GM21717 (cell line): ENCODE data around the gene RAB10.
"Not testable (repeated sequence)": the region's sequence is repeated elsewhere in the genome, so short reads cannot be mapped to it uniquely, and the experiment has no call there.

ENCODE experiments used
- ATAC-seq: cut with Tn5 transposase; IDR thresholded peaks from one replicate; pipeline ENCODE4 v1.9.1; 2021; ENCODE audit warnings: mild to moderate bottlenecking, moderate library complexity; ENCODE audit not compliant: unreplicated experiment

The RAB10 gene

DNA sequence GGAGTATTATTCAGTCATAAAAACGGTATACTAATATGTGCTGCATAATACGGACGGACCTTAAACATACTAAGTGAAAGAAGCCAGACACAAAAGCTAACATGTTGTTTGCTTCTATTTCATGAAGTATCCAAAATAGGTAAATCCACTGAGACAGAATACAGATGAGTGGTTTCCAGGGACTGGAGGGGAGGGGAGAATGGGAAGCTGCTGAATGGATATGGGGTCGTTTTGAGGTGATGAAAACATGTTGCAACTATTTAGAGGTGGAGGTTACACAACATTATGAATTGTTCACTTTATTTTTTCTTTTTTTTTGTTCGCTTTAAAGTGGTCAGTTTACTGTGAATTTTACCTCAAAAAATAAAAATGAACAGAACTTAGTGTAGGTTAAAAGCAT is 52.9 kb downstream of the RAB10 start:
- ATAC-seq = no peak

DNA sequence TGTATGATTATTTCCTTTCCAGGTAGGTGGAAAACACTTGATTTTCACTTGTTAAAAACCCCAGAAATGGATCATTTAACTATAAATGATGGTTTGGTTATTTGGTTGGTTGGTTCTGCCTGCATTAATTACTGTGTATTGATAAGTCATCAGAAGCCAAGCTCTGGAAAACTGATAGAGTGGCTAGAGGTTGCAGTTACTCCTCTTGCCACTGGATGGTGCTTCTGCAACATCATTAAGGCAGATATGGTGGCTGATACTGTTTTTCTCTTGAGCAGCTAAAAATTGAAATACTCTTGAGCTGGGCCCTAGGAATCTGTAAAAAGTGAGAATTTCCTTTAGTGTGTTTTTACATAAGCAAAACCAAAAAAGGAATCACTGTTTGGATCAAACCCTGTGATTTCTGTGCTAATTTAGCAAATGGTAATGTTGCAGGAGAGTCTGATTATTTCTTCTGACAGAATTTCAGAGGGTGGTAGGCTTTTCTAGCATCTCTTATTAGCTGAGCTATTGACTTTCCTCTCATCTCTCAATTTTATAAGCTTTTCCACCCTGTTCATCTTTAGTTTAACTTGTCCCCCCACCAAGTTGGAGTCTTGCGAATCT is 54.3 kb downstream of the RAB10 start:
- ATAC-seq = no peak

DNA sequence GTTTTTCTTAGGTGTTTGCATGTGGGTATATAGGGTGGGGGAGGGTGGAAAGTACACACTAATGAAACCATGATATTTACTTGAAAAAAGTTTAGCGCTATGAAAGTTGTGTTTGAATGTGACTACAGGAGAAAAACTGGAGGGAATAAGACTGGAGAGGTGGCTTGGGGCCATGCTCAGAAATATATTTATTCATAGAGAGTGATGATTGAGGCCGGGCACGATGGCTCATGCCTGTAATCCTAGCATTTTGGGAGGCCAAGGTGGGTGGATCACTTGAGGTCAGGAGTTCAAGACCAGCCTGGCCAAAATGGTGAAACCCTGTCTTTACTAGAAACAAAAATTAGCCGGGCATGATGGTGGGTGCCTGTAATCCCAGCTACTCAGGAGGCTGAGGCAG is 55.0 kb downstream of the RAB10 start:
- ATAC-seq = not testable (repeated sequence)

DNA sequence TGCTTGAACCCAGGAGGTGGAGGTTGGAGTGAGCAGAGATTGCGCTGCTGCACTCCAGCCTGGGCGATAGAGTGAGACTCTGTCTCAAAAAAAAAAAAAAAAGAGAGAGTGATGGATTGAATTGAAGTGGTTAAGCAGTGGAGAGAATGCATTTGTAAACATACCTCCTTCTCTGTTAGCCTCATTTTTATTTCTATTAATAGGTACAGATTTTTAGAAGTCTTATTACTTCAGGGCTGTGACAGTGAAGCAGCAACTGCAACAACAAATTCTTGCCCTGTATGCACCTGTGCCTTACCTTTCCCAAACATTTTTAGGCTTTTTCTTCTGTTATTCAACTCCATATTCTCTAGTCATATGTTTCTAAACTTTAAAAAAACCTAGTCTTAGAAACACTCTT is 55.5 kb downstream of the RAB10 start:
- ATAC-seq = no peak

DNA sequence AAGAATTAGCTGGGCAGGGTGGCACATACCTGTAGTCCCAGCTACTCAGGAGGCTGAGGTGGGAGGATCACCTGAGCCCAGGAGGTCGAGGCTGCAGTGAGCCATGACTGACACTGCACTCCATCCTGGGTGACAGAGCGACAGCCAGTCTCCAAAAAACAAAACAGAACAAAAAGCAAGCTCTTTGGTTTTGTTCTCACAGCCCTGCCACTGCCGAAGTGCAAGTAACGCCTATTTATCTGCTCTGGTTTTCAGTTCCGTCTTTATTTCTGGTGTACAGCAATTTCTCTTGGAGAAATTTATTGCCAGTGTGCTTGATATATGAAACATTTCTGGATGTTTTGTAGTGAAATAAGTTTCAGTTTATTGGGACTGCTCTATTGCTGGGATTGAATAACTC is 61.9 kb downstream of the RAB10 start:
- no peak for ATAC-seq

DNA sequence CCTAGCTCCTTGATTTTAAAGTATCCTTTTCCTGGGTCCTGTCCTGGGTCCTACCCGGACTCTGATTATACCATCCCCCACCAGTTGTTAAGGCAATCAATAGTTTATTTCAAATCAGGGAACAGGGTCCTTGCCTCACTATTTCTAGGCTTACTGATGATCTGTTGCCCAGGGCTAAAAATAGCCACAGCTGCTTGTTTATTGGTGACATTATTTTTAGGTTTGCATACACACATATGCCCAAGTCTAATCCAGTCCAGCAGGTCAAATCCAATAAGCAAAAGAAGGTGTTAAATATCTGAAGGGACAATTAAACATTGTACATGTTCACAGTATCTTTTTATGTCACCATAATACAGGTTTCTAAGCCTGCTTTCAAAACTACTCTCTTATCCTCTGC is 66.0 kb downstream of the RAB10 start:
- no peak for ATAC-seq

DNA sequence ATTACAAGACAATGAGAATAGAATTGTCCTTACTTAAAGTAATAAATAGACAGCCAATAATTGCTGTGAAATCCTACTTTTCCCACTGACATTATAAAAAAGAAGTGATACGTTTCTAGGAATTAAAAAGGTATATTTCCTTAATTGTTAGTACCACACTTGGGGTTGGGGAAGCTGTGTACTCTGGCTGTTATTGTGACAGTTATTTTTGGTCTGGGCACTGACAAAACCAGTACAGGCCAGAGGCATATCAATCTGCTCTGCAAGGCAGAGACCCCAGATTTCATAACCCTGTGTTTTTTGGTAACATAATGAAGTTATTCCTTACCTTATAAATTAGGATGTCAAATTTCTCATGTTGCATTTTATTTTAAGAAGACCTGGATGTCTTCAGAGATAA is 66.5 kb downstream of the RAB10 start:
- no peak for ATAC-seq

DNA sequence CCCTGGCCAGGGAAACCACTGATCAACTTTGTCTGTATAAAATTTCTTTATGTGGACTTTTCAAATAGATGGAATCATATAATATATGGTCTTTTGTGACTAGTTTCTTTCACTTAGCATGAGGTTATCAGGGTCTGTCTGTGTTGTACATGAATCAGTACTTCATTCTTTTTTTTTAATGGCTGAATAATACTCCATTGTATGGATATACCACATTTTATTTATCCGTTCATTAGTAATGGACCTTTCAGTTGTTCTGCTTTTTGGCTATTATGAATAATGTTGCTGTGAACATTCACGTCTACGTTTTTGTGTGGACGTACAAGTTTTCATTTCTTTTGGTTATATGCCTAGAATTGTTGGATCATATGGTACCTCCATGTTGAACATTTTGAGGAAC is 69.9 kb downstream of the RAB10 start:
- ATAC-seq = no peak

DNA sequence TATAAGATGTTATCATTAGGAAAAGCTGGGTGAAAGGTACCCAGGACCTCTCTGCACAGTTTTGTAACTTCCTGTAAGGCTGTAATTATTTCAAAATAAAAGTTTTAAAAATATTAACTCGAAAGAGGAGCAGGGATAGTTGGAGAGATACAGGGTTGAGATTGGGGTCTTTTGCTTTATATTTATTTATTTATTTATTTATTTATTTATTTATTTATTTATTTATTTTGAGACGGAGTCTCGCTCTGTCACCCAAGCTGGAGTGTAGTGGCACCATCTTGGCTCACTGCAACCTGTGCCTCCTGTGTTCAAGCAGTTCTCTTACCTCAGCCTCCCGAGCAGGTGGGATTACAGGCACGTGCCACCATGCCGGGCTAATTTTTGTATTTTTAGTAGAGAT is 74.8 kb downstream of the RAB10 start:
- not testable (repeated sequence) for ATAC-seq

DNA sequence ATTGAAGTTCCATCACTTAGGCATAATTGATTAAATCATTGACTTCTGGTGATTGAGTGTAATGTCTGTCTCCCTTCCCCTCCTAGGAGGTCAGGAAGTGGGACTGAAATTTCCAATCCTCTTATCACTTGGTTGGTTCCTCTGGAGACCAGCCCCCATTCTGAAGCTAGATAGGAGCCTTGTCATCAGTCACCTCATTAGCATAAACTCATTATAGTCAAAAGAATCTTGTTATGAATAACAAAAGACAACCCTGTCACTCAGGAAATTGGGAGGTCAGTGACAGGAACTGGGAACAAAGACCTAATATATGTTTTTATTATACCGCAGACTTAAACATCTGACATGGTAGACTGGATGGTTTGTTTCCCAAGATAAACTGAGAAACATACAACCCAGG is 78.3 kb downstream of the RAB10 start:
- ATAC-seq = no peak

DNA sequence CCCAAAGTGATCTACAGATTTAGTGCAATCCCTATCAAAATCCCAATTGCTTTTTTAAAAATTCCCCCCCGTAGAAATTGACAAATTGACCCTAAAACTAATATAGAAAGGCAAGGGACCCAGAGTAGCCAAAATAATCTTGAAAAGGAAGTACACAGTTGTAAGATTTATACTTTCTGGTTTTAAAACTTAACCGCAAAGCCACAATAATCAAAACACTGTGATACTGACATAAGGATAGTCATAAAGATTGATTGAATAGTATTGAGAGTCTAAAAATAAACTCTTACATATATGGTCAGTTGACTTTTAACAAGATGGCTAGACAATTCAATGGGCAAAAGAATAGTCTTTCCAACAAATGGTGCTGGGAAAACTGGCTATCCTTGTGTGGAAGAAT is 80.3 kb downstream of the RAB10 start:
- no peak for ATAC-seq

DNA sequence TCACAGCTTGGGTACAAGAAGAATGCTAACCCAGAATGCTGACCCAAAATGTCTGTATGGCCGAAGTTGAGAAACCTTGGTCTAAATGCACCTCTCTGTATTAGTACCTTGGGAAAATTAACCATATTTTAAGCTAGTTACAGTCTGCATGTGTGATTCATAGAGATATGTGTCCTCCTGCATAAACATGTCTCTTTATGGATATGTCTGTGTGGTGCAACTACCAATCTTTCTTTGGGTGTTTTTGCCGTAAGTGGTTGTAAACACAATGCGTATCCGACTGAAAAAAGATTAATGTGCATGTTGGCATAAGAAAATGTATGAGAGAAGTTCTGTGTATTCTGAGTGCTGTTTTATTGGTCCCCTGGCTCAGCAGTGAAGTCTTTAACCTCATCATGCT is 84.8 kb downstream of the RAB10 start:
- no peak for ATAC-seq

DNA sequence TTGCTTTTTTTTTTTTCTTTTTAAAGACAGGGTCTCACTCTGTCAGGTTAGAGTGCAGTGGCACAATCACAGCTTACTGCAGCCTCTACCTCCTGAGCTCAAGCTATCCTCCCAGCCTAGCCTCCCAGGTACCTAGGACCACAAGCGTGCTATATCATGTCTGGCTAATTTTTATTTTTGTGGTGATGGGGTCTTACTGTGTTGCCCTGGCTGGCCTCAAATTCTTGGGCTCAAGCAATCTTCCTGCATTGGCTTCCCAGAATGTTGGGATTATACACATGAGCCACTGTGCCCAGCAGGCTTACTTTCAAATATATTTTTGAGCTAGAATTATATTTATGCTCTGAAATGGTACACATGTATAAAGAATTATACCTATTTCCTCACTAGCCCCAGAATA is 85.6 kb downstream of the RAB10 start:
- no peak for ATAC-seq

DNA sequence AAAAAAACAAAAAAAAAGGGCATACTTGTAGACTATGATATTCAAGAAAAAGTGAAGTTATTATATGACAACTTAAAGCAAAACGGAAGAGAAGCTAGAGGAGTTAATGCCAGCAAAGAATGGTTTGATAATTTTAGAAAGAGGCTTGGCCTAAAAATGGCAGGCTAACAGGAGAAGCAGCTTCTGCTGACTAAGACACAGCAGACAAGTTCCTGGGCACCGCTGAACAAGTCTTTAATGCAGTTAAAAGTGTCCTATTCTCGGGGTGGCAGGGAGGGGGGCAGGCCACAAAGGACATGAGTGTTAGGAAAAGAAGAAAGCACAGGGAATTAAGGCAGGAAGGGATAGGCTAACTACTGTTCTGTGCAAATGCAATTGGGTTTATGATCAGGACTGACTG is 88.7 kb downstream of the RAB10 start:
- no peak for ATAC-seq

DNA sequence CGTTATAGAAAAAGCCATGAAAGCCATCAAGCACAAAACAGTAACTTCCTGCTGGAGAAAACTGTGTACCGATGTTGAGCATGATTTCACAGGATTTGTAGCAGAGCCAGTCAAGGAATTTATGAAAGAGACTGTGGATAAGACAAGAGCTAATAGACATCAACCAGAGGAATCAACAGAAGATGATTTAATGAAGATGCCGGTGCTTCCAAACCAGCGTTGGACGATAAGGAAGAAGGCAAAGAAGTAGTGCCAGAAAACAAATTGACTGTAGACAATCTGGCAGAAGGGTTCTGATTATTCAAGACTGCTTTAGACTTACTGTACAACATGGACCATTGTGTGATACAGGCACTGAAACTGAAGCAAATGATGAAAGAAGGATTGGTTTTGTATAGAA is 89.5 kb downstream of the RAB10 start:
- no peak for ATAC-seq

DNA sequence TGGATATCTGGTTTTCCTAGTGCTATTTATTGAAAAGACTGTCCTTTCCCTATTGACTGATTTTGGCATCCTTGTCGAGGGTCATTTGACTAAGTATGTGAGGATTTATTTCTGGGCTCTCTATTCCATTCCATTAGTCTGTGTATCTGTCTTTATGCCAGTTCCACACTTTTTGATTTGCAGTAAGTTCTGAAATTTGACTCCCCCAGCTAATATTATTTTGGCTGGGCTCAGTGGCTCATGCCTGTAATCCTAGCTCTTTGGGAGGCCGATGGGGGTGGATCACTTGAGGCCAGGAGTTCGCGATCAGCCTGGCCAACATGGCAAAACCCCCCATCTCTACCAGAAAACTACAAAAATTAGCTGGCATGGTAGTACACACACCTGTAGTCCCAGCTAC is 92.2 kb downstream of the RAB10 start:
- no peak for ATAC-seq

DNA sequence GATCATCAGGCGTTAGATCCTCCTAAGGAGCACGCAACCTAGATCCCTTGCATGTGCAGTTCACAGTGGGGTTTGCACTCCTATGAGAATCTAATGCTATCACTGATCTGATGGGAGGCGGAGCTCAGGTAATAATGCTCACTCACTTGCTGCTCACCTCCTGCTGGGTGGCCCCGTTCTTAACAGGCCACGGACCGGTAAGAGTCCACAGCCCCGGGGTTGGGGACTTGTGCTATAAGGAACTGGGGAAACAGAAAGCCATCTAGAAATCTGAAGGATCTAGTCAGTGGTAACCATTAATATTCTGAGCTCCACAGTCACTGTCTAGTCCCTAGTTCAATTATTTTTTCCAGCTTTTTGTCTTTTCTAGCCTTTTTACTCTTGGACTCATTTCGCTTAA is 94.3 kb downstream of the RAB10 start:
- no peak for ATAC-seq

DNA sequence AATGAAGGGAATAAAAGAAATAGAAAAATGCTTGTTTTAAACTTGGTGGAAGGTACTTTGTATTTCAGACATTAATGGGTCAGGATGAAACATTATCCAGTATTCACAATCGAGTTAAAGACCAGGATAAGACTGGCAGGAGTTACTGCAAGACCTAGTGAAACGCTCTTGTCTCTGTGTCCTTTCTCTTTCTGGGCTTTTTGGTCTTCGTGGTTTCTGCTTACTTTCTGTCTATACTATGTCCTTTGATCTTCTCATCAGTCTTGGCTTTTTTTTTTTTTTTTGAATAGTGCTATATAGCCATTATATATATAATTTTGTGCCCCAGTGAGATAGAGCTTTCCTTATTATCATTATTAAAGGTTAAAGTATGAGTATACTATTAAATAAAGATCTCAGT is 96.9 kb downstream of the RAB10 start:
- ATAC-seq = no peak

DNA sequence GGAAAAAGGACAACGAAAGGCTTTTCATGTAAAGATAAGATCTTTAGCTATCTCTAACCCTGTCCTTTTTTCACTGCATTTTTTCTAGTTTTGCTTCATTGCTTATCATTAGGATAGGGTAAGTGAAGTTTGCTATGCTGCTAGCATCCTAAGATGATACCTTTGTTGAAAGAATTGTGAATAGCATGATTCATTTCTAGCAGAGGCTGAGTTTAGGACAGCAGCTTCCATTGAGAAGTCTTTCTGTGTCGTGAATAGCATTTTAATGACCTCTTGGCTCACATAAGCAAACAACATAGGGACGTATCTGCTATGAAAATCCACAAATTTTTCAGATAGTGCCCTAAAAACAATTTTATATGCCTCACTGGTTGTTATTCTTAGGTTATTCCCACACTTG is 102.6 kb downstream of the RAB10 start:
- ATAC-seq = no peak

DNA sequence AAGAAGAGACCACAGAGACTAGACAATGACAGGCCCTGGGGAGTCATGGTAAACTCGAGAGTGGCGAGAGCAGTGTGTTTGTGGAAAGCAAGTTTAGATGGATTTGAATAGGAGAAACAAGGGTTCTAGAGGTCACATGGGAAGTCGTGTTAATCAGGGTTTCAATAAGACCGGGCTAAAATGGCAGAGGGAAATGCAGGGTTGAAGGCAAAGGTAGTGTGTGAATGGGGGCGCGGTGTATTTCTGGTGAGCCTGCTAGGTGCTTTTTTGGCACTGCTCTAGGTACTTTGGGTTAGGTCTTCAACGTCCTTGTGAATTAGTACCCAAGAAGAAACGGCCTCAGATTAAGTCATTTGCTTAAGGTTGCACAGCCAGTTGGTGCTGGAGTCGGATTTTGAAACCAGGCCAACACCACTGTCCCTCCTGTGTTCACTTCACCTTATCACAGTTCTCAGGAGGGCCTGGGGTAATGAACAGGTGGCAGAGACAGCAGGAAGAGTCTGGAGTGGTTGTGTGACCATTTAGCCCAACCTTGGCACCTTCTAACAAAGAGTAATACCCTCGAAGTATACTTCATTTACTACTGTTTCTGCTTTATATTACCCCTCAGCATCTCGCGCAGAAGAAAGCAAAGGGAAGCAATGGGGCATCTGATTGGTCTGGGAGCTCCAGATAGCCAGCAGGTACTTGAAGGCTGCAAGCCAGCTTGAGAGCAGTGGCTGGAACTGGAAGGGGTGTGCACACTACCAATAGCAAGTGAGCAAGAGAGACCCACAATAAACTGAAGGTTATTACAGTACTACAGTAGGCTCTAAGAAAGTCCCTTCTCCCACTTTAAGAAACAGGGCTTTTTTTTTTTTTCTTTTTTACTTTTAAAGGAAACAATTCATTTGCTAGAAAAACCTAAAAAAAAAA is 105.6 kb downstream of the RAB10 start:
- ATAC-seq = no peak

DNA sequence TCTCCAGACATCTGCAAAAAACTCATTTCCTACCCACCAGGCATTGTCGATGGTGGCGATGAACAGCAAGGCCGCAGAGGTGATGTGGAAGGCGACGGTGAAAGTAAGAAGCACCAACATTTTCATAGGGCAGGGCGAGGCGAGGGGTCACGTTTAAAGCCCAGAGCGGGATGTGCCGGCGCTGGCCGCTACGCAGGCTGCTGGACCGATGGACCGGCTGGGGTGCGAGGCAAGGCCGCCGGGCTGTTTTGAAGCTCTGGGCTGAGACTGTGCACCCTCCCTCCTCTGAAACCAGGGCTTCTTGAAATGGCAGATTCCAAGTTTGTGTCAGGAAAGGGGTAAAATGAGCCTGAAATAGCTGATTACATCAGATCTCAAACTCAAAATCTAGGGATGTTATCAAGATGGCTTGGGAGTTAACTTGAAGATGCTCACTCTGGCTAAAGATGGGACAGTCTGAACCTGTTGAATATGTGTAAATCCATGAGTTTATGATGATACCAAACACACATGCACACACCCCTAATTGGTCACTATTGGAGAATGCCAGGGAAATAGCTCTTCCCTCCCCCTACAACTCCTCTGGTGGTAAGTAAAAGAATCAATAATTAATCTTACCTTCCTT is 107.4 kb downstream of the RAB10 start:
- no peak for ATAC-seq

DNA sequence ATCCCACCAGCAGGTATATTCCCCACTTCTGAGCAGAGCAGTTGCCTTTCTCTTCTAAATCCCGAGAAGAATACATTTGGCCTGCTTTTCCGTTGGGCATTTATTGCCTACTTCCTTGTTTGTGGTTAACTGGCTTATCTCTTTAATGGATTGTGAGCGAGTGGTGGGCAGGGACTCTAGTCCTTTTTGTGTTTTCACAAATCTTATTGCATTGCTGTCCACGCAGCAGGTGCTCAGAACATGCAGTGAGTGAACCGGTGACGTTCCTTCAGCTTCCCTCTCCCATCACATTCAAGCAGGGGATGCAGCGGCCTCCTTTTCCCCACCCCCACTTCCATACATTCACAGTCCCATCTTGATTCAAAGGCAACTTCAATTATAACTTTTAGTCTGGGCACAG is 110.1 kb downstream of the RAB10 start:
- ATAC-seq = no peak
